ENCODE measurements around the gene KNTC1.

The KNTC1 gene

DNA sequence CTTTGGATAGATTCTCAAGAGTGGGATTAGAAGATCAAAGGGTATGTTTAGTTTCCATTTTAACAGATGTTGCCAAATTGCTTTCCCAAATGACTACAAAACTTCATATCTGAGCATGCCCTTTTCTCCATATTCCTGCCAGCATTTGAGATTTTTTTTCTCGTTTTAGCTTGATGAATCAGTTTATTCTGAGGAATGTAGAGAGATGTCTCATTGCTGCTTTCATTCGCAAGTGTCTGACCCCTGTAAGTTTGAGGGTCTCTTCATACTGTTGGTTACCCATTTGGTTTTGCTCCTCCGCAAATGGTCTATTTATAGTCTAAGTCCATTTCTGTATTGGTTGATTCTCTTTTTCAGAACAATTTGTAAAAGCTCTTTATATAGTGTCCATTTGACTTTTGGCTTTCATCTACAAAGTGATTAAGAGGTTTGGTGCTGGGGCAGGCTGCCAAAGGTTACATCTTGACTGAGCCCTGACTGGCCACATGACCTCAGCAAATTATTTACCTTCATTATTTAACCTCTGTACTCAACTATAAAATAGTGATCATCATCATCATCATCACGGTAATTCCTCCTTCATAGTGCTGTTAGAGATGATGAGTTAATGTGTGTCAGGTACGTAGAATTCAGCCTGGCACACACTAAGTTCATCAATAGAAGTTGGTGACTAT, 142.5 kb downstream of the KNTC1 start:
- H3K4me3 ChIP-seq (ENCODE audit: low read length), result no peak overlapping the region
- TF ChIP-seq ZNF274 (IDR thresholded peaks at IDR 0.05; ENCODE audit: low read depth, low read length), result no peak

DNA sequence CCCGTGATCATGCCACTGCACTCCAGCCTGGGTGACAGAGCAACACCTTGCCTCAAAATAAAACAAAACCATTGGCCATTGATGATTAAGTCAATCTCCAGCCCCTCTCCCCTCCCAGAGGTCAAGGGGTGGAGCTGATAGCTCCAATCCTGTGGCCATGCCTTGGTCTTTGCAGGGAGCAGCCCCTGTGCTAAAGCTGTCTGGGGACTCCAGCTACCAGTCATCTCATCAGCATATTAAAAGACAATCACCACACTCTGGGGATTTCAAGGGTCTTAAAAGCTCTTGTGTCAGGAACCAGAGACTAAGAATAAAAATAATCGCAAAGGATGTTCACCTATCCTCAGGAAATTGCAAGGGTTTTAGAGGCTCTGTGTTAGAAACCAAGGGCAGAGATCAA, 145.5 kb downstream of the KNTC1 start:
- no peak overlapping the region for H3K4me3 ChIP-seq (ENCODE audit: low read length)
- TF ChIP-seq ZNF274 (IDR thresholded peaks at IDR 0.05; ENCODE audit: low read depth, low read length), result no peak

Measured in GM08714 (cell line).